Activated CD8-positive, alpha-beta T cell treated with anti-CD3 and anti-CD28 coated beads for 36 hours (primary cell): ENCODE data around the gene ARHGAP22. TPM values are rescaled to one million over a fixed set of nuclear protein-coding genes. Genes with fewer than 3 reads are reported as not detected.

Experiments used
- ATAC-seq: fragments of 200-7000 bp; cut with Tn5 transposase; one replicate; pipeline ENCODE4 v1.10.0; 2021; ENCODE audit warnings: mild to moderate bottlenecking, moderate library complexity
- CTCF ChIA-PET: fragments of 350-600 bp; sonication (Branson Sonifier 250); formaldehyde crosslinking; loops from one replicate; lab custom pipeline; 2021; ENCODE audit warnings: antibody characterized with exemption; lab: Charles Lee
- POLR2A ChIA-PET: fragments of 350-600 bp; sonication (Branson Sonifier 250); formaldehyde crosslinking; loops from one replicate; lab custom pipeline; 2021; ENCODE audit warnings: antibody characterized with exemption; lab: Charles Lee
- DNase-seq: peaks from one replicate; pipeline ENCODE4 v3.0.0-alpha.2; 2020
- H3K27ac Mint-ChIP-seq: one replicate; pipeline ENCODE4 v1.8.0; 2021; ENCODE audit warnings: mild to moderate bottlenecking, mixed read lengths
- H3K27me3 Mint-ChIP-seq: one replicate; pipeline ENCODE4 v1.8.0; 2021; ENCODE audit warnings: mixed read lengths
- H3K36me3 Mint-ChIP-seq: one replicate; pipeline ENCODE4 v1.8.0; 2021; ENCODE audit warnings: low read depth, mixed read lengths
- H3K4me1 Mint-ChIP-seq: one replicate; pipeline ENCODE4 v1.8.0; 2021; ENCODE audit warnings: low read depth, mixed read lengths
- H3K4me3 Mint-ChIP-seq: one replicate; pipeline ENCODE4 v1.8.0; 2021; ENCODE audit warnings: mild to moderate bottlenecking, moderate library complexity, mixed read lengths
- H3K9me3 Mint-ChIP-seq: one replicate; pipeline ENCODE4 v1.8.0; 2021; ENCODE audit warnings: mixed read lengths
- intact Hi-C: fragments of 100-400 bp; cut with micrococcal nuclease; formaldehyde crosslinking; loops from one replicate; pipeline ENCODE4 v1.10.0; 2022
- total RNA-seq, 2 experiments: library from RNA; stranded (reverse); gene quantifications; one replicate each; pipeline ENCODE4 v1.2.3, GENCODE V29; 2021
- TF ChIP-seq, protein P1 (sequence below): fragments of 200-600 bp; IDR thresholded peaks from one replicate; pipeline ENCODE4 v1.8.0; 2022; ENCODE audit warnings: antibody characterized with exemption, mild to moderate bottlenecking

The ARHGAP22 gene
- total RNA-seq, 2 experiments from 2014 or later: not detected

GRCh38 chr10:48623009-48623408 lies 18.1 kb upstream of the ARHGAP22 start:
- DNase-seq: no peak
- Mint-ChIP-seq H3K9me3 (no peaks in the 10 kb centered on the region), H3K4me3 (no peak overlapping the region), H3K27ac (no peak overlapping the region), H3K4me1 (no peaks in the 10 kb centered on the region), H3K27me3 (peaks cover 2% of the 10 kb centered on the region), H3K36me3 (no peaks in the 10 kb centered on the region)
- ChIA-PET POLR2A (no interaction called here), CTCF (interaction anchor here (0.8 to 2.3 kb wide), 5 partner anchors 12 to 259 kb away, joined by 3 to 8 read pairs (median 3); no protein-coding TSS in a partner anchor)
- intact Hi-C loops: no loop called here
- TF ChIP-seq, protein P1, sequence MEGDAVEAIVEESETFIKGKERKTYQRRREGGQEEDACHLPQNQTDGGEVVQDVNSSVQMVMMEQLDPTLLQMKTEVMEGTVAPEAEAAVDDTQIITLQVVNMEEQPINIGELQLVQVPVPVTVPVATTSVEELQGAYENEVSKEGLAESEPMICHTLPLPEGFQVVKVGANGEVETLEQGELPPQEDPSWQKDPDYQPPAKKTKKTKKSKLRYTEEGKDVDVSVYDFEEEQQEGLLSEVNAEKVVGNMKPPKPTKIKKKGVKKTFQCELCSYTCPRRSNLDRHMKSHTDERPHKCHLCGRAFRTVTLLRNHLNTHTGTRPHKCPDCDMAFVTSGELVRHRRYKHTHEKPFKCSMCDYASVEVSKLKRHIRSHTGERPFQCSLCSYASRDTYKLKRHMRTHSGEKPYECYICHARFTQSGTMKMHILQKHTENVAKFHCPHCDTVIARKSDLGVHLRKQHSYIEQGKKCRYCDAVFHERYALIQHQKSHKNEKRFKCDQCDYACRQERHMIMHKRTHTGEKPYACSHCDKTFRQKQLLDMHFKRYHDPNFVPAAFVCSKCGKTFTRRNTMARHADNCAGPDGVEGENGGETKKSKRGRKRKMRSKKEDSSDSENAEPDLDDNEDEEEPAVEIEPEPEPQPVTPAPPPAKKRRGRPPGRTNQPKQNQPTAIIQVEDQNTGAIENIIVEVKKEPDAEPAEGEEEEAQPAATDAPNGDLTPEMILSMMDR: no peak
- ATAC-seq: no peak

DNA sequence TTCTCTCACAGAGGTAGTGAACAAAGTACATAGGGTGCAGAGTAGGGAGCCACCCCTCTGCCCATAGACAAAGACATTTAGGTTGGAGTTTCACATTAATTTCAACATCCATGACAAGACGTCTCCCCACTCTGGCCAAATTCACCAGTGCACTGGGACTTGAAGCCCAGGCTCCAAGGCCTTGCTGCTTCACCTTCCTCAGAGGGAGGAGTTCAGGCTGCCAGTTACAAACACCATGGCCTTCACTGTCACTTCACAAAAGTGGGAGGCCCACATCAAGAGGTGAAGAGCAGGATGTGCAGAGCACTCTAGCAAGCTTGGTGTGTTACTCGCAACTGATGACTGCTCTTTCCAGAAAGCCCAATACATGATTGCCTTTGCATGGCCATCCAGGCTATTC lies 15.8 kb upstream of the ARHGAP22 start:
- ChIA-PET POLR2A (no interaction called here), CTCF (no interaction called here)

DNA sequence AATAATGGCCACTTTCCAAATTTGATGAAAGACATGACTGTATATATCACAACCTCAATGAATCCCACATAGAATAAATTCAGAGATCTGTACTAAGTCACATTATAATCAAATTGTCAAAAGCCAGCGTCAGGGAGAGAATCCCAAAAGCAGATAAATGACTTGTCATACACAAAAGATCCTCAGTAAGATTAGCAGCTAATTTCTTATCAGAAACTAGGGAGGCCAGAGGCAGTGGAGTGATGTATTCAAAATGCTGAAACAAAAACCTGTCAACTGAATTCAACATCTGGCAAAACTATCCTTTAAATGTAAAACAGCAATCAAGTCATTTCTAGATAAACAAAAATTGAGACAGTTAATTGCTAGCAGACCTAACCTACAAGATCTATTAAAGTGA lies 11.6 kb upstream of the ARHGAP22 start:
- Mint-ChIP-seq H3K36me3 (no peaks in the 10 kb centered on the region), H3K4me1 (no peaks in the 10 kb centered on the region), H3K27me3 (peaks cover 12% of the 10 kb centered on the region), H3K9me3 (peaks cover 3% of the 10 kb centered on the region), H3K4me3 (no peak overlapping the region), H3K27ac (no peak overlapping the region)
- DNase-seq (no peak), ATAC-seq (no peak)
- intact Hi-C loops: no loop called here
- TF ChIP-seq, protein P1: no peak
- CTCF ChIA-PET: interaction anchor here (1.6 kb wide), 1 partner anchor 10 kb away, joined by 5 read pairs; no protein-coding TSS in a partner anchor
- POLR2A ChIA-PET: no interaction called here

More for the DNA sequence above, 15.8 kb upstream of the ARHGAP22 start:
- TF ChIP-seq, protein P1: no peak
- ATAC-seq (no peak), DNase-seq (no peak)
- peaks cover under 1% of the 10 kb centered on the region for H3K9me3 Mint-ChIP-seq
- no peaks in the 10 kb centered on the region for H3K4me1 Mint-ChIP-seq
- intact Hi-C loops: no loop called here
- no peaks in the 10 kb centered on the region for H3K36me3 Mint-ChIP-seq
- no peak overlapping the region for H3K4me3 Mint-ChIP-seq
- H3K27me3 Mint-ChIP-seq: peaks cover 3% of the 10 kb centered on the region
- H3K27ac Mint-ChIP-seq: no peak overlapping the region

DNA sequence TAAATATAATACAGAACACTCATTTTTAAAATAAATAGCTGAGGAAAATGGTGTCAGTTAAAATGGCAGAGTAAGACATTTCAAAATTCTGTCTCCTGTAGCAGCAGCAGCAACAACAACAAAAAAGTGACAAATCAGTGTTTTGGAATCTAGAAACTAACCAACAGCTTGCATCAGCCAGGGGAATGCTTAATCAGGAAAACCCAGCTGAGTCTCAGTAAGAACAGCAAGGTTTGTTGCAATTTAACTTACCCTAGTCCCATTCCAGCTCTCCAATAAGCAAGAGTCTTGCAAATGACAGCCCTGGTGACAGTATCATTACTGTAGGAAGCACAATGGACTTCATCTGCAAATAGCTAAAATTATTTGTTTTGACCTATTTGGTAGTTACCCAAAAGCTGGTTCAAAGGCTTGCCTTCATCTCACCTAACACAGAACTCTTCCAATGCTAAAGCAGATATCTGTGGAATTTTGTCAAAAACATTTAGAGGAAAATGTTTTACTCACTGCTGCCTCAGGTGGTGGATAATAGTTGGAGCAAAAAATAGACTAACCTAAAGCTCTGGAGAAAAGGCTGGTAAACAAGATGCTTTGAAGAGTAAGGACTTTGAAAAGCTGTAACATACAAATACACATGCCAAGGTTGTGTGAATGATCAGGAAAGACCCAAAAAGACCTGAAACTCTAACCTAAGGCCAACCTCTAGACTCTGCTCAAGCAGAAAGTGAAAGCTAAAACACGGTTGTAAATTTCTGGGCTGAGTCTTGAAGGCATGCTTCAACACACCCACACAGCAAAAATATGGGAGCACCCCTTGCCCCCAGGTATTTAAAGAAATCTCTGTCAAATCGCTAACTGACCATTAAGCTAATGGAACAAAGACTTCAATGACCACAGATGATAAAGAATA lies 9.9 kb upstream of the ARHGAP22 start:
- TF ChIP-seq, protein P1: peak; percentile 27
- Mint-ChIP-seq H3K36me3 (no peaks in the 10 kb centered on the region), H3K4me3 (no peak overlapping the region), H3K4me1 (no peaks in the 10 kb centered on the region), H3K9me3 (peaks cover 3% of the 10 kb centered on the region), H3K27me3 (peaks cover 12% of the 10 kb centered on the region), H3K27ac (no peak overlapping the region)
- intact Hi-C loops: no loop called here
- ChIA-PET CTCF (interaction anchor here (1.2 to 2.0 kb wide), 6 partner anchors 9 to 43 kb away, joined by 5 to 19 read pairs (median 6); no protein-coding TSS in a partner anchor), POLR2A (no interaction called here)
- no peak for ATAC-seq
- DNase-seq: no peak

DNA sequence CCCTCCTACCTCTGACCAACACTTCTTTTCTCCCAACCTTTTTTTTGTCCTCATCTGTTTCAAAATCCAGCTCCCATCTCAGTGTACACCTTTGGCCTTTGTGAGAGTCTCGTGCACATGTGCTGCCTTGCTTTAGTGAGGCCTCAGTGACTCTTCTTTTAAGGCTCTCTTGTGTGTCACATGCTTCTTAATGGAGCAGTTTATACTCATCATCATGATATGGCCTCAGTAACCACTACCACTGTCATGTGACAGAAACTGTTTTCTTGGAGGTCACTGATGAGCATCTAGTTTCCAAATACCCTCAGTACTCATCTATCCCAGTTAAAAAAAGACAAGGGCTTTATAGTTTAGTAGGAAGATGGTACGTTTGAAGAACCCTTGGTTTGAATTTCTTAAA lies 8.1 kb upstream of the ARHGAP22 start:
- TF ChIP-seq, protein P1: no peak
- intact Hi-C loops: no loop called here
- ATAC-seq (no peak), DNase-seq (no peak)
- Mint-ChIP-seq H3K9me3 (peaks cover 3% of the 10 kb centered on the region), H3K27ac (no peak overlapping the region), H3K4me1 (no peaks in the 10 kb centered on the region), H3K4me3 (no peak overlapping the region), H3K27me3 (peaks cover 14% of the 10 kb centered on the region), H3K36me3 (no peaks in the 10 kb centered on the region)
- POLR2A ChIA-PET: no interaction called here
- CTCF ChIA-PET: interaction anchor here (8.7 kb wide), 1 partner anchor 44 kb away, joined by 91 read pairs; no protein-coding TSS in a partner anchor
